IPS-18c (cell line): ENCODE data around the gene GUCD1.
"Not testable (repeated sequence)": the region's sequence is repeated elsewhere in the genome, so short reads cannot be mapped to it uniquely, and the experiment has no call there.

ENCODE experiments used
- H3K4me3 ChIP-seq: 2 replicates; pipeline ENCODE4 v1.7.0; 2013; ENCODE audit warnings: low read depth, mild to moderate bottlenecking, low read length, moderate library complexity; ENCODE audit not compliant: insufficient read depth
- H3K9me3 ChIP-seq: one replicate; pipeline ENCODE4 v1.6.1; 2013; ENCODE audit warnings: mild to moderate bottlenecking, low read length, moderate library complexity; ENCODE audit not compliant: control insufficient read depth, insufficient read depth

Gene GUCD1

DNA sequence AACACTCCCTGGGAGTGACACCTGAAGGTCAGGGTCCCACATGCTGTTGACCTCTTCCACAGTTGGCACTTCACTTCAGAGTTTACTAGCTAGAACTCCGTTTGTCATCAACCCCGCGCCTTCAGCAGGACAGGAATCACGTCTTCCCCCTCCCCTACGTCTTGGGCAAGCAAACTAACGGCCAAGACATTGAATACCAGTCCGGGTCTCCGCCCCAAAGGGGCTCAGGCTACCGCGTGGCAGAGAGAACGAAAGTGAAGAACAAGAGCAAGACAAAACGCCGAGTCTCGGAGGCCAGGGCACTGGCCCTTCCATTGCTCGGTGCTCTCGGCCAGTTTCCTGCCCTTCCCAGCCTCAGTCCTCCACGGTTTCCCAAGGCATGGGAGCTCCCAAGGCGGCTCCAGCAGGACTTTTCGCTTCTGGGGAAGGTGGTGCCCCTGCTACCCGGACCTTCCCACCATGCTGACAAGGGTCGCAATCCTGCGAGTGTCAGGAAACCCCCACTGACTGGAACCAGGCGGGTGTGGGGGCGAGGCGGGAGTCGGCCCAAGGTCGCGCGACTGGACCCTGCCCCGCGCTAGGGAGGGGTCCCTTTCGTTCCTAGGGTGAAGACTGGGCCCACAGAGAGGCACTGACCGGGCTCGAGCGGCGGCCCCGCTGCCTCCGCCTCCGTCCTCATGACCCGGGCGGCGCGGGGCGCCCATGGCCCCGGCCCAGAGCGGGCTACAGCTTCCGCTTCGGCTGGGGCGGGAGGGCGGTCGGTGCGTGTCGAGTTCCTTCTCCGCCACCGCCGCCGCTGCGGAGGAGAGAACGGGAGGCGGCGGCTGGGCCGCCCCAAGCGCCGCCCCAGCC lies at the start of gene GUCD1:
Gene GUCD1 (minus strand): TSS at position 826 of the 852 bp plus-strand sequence. CDS start 147 bp downstream, at position 679.
- H3K9me3 ChIP-seq: no peaks in the 10 kb centered on the region
- peak within 1 kb of the TSS; percentile 94 for H3K4me3 ChIP-seq

GRCh38 chr22:24603770-24604629 lies 49.1 kb upstream of the GUCD1 start:
- not testable (repeated sequence) for H3K9me3 ChIP-seq, H3K4me3 ChIP-seq

DNA sequence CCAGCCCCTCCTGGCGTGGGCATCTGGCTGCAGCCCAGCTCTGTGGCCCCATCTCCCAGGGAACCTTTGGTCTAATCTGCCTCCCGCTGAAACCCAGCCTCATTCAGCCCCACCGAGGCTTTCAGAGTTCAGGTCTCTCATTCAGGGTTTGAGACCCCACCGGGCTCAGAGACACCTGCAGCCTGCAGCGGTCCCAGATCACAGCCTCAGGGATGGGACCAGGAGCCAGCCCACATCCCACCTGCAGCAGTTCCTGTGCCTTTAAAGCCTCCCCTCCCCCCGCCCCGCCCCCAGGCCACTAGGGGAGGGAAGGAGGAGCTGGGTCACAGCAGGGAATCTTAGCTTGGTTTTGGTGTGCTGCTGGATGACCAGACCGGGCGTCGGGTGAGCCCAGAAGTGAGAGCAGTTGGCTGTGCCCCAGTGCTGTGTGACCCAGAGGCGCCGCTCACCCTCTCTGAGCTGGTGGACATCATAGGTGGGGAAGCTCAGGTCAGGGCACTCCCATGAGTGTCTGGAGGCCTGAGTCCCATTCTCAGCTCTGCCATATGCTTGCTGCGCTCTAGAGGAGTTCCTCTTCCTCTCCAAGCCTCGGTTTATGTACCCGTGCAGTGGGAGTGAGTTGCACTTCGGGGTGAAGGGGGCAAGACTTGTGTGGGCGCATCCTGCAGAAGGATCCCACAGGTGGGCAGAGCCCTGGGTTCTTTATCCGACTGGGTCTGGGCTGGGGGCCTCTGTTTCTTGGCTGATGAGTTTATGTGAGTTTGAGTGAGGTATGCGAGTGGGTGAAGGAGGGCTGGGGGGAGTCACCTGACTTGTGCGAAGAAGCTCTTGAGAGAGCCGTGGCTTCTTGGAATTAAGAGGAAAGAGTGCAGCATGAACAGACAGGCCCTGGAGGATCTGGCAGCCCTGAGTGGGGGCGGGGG lies 48.2 kb upstream of the GUCD1 start, which contains the start of gene GGT1:
Gene GGT1 (plus strand): TSS at position 347 of the 923 bp plus-strand sequence. CDS start 7,889 bp downstream, outside the sequence.
- not testable (repeated sequence) for H3K9me3 ChIP-seq, H3K4me3 ChIP-seq

GRCh38 chr22:24602105-24602749 lies 47.3 kb upstream of the GUCD1 start:
- H3K9me3 ChIP-seq, H3K4me3 ChIP-seq: not testable (repeated sequence)

GRCh38 chr22:24601217-24602104 lies 46.5 kb upstream of the GUCD1 start:
- no peak overlapping the region for H3K4me3 ChIP-seq
- no peaks in the 10 kb centered on the region for H3K9me3 ChIP-seq

GRCh38 chr22:24599958-24600715 lies 45.2 kb upstream of the GUCD1 start:
- not testable (repeated sequence) for H3K9me3 ChIP-seq, H3K4me3 ChIP-seq

DNA sequence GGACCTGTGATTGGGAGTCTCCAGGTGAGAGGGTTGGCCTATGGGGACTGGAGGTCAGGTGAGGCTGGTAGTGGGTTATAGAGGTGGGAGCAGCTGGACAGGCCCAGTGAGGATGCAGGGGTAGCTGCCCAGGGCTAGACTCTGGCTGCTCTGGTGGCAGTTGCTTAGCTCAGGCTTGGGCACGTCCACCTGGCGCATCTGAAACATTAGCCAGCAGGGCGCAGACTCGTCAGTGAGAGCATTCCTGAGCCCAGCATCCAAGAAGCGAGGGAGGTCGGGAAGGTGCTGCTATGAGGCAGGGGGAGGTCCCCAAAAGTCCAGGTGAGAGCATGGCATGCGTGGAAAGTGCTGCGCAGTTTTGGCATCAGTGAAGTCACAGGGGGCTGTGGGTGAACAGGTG lies 44.6 kb upstream of the GUCD1 start:
- no peaks in the 10 kb centered on the region for H3K9me3 ChIP-seq
- no peak overlapping the region for H3K4me3 ChIP-seq

DNA sequence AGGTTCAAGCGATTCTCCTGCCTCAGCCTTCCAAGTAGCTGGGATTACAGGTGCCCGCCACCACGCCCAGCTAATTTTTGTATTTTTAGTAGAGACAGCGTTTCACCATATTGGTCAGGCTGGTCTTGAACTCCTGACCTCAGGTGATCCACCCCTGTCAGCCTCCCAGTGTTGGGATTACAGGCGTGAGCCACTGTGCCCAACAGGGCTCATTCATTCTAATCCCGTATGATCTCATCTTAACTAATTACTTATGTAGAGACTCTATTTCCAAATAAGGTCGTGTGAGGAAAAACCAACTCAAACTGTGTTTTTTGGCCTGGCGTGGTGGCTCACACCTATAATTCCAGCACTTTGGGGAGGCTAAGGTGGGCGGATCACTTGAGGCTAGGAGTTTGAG lies 42.1 kb upstream of the GUCD1 start:
- H3K4me3 ChIP-seq: not testable (repeated sequence)

GRCh38 chr22:24595863-24596262 lies 40.9 kb upstream of the GUCD1 start:
- Histone ChIP-seq H3K9me3 (no peaks in the 10 kb centered on the region), H3K4me3 (no peak overlapping the region)

More for the DNA sequence above, 42.1 kb upstream of the GUCD1 start:
- H3K9me3 ChIP-seq: not testable (repeated sequence)

DNA sequence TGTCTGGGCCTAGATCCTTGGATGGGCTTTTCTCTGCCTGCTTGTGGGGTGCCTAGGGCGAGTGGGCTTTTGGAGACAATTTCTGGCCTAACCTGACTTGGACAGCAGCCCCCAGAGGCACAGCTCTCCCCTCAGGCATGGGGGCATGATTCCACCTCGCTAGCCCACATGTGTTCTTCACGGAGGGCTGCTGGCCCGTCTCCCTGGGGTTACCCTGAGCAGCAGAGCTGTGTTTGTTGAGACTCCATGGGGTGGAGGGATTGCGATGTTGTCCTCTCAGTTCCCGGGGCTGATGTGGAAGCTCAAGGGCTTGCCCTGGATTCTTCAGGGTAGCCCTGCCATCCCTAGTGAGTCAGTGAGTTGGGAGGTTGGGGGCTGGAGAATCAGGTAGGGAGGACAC lies 40.3 kb upstream of the GUCD1 start:
- H3K9me3 ChIP-seq: no peaks in the 10 kb centered on the region
- H3K4me3 ChIP-seq: no peak overlapping the region

GRCh38 chr22:24594569-24595120 lies 39.7 kb upstream of the GUCD1 start:
- Histone ChIP-seq H3K4me3 (no peak overlapping the region), H3K9me3 (no peaks in the 10 kb centered on the region)

GRCh38 chr22:24593836-24594568 lies 39.1 kb upstream of the GUCD1 start:
- Histone ChIP-seq H3K9me3 (no peaks in the 10 kb centered on the region), H3K4me3 (no peak overlapping the region)

- H3K9me3 ChIP-seq, H3K4me3 ChIP-seq: not testable (repeated sequence)
Measured at GRCh38 chr22:24593559-24593835, 38.6 kb upstream of the GUCD1 start.

DNA sequence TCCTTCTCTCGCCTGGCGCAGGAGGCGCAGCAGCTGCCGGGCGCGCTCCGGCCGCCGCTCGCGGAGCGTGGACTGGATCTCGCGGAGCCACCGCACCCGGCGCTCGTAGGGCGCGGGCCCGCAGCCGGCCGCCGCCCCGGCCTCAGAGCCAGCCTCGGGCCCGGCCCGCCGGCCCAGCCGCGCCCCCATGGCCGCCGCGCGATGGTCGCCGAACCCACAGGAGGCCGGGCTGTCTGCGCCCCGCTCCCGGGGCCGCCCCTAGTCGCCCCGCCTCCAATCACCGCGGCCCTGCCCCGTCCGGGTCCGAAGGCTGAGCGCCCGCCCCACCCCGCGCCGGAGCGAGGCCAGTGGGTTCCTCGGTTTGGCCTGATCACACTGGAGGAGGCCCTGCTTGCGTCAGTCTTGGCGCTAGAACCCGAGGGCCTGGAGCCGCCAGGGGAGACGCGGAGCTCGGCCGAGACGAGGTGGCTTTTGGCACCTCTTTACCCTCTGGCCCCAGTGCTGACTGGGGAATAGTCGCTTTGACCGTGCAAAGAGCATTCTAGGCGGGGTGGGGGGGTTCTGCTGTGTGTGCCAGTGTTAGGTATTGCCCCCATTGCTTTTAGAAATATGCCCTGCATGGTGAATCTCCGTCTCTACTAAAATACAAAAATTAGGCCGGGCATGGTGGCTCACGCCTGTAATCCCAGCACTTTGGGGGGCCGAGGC lies 38.1 kb upstream of the GUCD1 start, which contains the start of gene LRRC75B:
Gene LRRC75B (minus strand): TSS at position 223 of the 708 bp plus-strand sequence. CDS start 34 bp downstream, at position 189.
- Histone ChIP-seq H3K9me3 (no peaks in the 10 kb centered on the region), H3K4me3 (peak within 1 kb of the TSS; percentile 74)
